IPS DF 6.9 (cell line): Measurements from ENCODE around the gene ELP2.
A peak's percentile ranks its signal among the peaks of the same experiment; 100 is the strongest.

Experiments used
- DNase-seq: peaks from one replicate; pipeline ENCODE4 v3.0.0-alpha.2; 2013; ENCODE audit warnings: low read depth, low spot score
- H3K27ac ChIP-seq: one replicate; pipeline ENCODE4 v1.5.1; 2013; ENCODE audit warnings: low read length, control low read depth
- H3K27me3 ChIP-seq: 2 replicates; pipeline ENCODE4 v1.6.1; 2013; ENCODE audit warnings: mild to moderate bottlenecking, low read length; ENCODE audit not compliant: control insufficient read depth, insufficient read depth
- H3K36me3 ChIP-seq: 2 replicates; pipeline ENCODE4 v1.6.1; 2013; ENCODE audit warnings: low read length; ENCODE audit not compliant: control insufficient read depth, insufficient read depth
- H3K4me1 ChIP-seq: 2 replicates; pipeline ENCODE4 v1.6.1; 2013; ENCODE audit warnings: low read length; ENCODE audit not compliant: control insufficient read depth, insufficient read depth
- H3K4me3 ChIP-seq: 2 replicates; pipeline ENCODE4 v1.5.1; 2013; ENCODE audit warnings: mild to moderate bottlenecking, low read length
- H3K9me3 ChIP-seq: 2 replicates; pipeline ENCODE4 v1.6.1; 2013; ENCODE audit warnings: low read length, inconsistent platforms; ENCODE audit not compliant: control insufficient read depth, insufficient read depth
- WGBS: extraction: QIAGEN DNeasy Blood & Tissue Kit; methylation state at CpG from one replicate; pipeline ENCODE4 v1.1.7; 2013; ENCODE audit warnings: mixed read lengths, missing lambda C conversion rate; ENCODE audit not compliant: insufficient read length, insufficient coverage; 5-methylcytosine and 5-hydroxymethylcytosine counted together

Gene ELP2

GRCh38 chr18:36176711-36177110, 47.0 kb downstream of the ELP2 start:
- H3K4me1 ChIP-seq = no peaks in the 10 kb centered on the region
- DNase-seq = no peak
- H3K36me3 ChIP-seq = peaks cover 3% of the 10 kb centered on the region; the same call in 1 of the 2 replicates
- H3K27me3 ChIP-seq = no peaks in the 10 kb centered on the region
- H3K4me3 ChIP-seq = no peak overlapping the region
- WGBS = no CpG with 5 or more reads among the region's 9 CpGs
- H3K27ac ChIP-seq = no peak overlapping the region
- no peaks in the 10 kb centered on the region for H3K9me3 ChIP-seq

GRCh38 chr18:36177913-36178312, 48.2 kb downstream of the ELP2 start:
- Histone ChIP-seq H3K27me3 (no peaks in the 10 kb centered on the region), H3K27ac (no peak overlapping the region), H3K4me1 (no peaks in the 10 kb centered on the region), H3K4me3 (no peak overlapping the region), H3K36me3 (no peaks in the 10 kb centered on the region; the same call in 1 of the 2 replicates), H3K9me3 (no peaks in the 10 kb centered on the region)
- no CpG with 5 or more reads among the region's 3 CpGs for WGBS
- DNase-seq = no peak

GRCh38 chr18:36179562-36180355, 50.1 kb downstream of the ELP2 start:
- Histone ChIP-seq H3K27me3 (no peaks in the 10 kb centered on the region), H3K36me3 (no peaks in the 10 kb centered on the region; the same call in 1 of the 2 replicates), H3K4me1 (no peaks in the 10 kb centered on the region; the same call in 1 of the 2 replicates), H3K27ac (no peak overlapping the region), H3K4me3 (no peak overlapping the region), H3K9me3 (no peaks in the 10 kb centered on the region)
- WGBS = no CpG with 5 or more reads among the region's 7 CpGs
- DNase-seq = no peak

DNA sequence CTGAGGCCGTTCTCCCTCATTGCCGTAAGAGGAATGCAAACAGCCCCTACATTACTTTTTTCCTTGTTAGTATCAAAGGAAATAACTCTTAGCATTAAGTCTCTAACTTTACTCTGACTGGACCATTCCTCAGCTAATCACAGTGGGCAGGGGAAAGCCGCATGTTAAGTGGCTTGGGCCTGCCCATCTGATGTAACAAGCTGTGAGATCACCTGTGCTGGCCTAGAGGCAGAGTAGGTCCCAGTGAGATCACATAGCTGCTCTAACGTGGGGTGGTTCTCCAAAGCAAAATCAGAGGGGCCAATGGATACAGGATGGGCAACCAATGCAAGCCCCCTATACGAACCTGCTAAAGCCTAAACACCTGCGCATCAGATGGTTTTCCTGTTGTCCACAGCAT, 51.7 kb downstream of the ELP2 start:
- Histone ChIP-seq H3K4me1 (peaks cover 4% of the 10 kb centered on the region), H3K4me3 (no peak overlapping the region), H3K36me3 (no peaks in the 10 kb centered on the region), H3K9me3 (no peaks in the 10 kb centered on the region), H3K27ac (no peak overlapping the region), H3K27me3 (peaks cover 4% of the 10 kb centered on the region; the same call in 1 of the 2 replicates)
- DNase-seq = no peak
- no CpG with 5 or more reads among the region's 6 CpGs for WGBS

DNA sequence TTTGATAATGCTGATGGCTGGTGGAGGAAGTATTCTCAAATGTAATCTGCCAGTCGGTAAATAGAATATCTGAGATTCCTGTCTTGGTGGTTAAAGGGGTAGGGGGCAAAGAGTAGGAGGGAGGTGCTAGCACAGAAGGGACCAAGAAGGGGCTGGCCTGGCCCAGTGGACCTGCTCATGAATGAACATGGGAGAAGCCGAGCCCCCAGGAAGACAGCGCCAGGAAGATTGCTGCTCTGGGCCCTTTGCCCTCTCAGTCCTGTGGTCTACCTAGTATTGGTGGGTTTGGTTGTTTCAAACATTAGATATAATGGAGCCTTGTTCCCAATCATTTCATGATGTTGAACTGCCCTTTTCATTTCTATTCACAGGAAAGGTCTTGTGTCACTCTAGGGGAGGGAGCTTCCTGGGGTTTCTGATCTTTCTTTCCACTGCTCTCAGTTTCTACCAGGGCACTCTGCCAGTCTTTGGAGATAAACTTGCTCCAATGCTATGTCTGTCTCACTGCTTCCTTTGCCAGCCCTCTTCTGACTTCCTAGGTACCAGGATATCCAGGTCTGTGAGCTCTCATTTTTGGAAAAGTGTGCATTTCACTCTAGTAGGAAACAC, 52.3 kb downstream of the ELP2 start:
- WGBS = no CpG with 5 or more reads among the region's 3 CpGs
- H3K4me1 ChIP-seq = peaks cover 4% of the 10 kb centered on the region
- H3K4me3 ChIP-seq = no peak overlapping the region
- H3K27me3 ChIP-seq = peaks cover 4% of the 10 kb centered on the region; the same call in 1 of the 2 replicates
- no peaks in the 10 kb centered on the region for H3K36me3 ChIP-seq
- no peak for DNase-seq
- H3K27ac ChIP-seq = no peak overlapping the region
- H3K9me3 ChIP-seq = no peaks in the 10 kb centered on the region

DNA sequence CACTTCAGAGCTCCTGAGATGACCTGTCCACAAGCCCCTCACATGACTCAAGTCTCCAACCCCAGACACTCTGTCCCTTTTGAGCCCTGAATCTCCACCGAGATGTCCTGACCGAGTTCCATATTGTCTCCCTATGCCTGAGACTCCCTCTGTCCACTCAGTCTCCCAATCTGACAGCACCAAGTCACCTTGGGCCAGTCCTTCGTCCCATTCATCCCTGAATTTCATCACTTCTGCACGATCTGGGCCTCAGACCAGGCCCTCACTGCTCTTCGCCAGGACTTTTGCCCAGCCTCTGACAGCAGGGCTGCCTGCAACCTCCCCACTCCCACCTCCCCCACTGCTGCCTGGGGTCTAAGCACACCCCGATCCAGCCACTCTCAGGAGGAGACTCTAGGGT, 53.3 kb downstream of the ELP2 start:
- Histone ChIP-seq H3K9me3 (no peaks in the 10 kb centered on the region), H3K27me3 (peaks cover 4% of the 10 kb centered on the region; the same call in 1 of the 2 replicates), H3K4me3 (no peak overlapping the region), H3K36me3 (no peaks in the 10 kb centered on the region), H3K4me1 (peaks cover 4% of the 10 kb centered on the region), H3K27ac (no peak overlapping the region)
- no peak for DNase-seq
- WGBS = no CpG with 5 or more reads among the region's 6 CpGs

- Histone ChIP-seq H3K36me3 (no peaks in the 10 kb centered on the region), H3K27me3 (peaks cover 9% of the 10 kb centered on the region; the same call in 1 of the 2 replicates), H3K4me1 (peaks cover 8% of the 10 kb centered on the region), H3K4me3 (no peak overlapping the region), H3K9me3 (no peaks in the 10 kb centered on the region), H3K27ac (no peak overlapping the region)
- WGBS = no CpG with 5 or more reads among the region's 2 CpGs
- DNase-seq = no peak
These were observed 54.3 kb downstream of the ELP2 start for GRCh38 chr18:36183987-36184386.

DNA sequence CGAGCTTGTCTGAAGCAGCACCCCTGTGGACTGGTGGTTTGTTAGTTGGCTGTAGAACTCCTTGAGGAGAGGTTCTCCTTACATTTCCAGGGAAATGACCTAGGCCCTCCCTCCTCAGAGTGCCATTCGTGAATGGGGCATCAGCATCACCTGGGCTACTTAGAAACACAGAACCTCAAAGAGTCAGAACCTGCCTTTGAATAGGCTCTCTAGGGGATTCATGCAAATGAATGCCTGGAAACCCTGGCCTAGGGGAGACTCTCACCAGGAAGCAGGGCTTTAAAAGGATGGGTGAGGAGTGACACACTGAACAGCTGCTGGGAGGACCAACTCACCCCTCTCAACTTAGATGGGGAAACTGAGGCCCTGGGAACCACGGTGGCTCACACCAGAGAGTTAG, 55.5 kb downstream of the ELP2 start:
- Histone ChIP-seq H3K36me3 (no peaks in the 10 kb centered on the region), H3K27ac (no peak overlapping the region), H3K4me1 (peaks cover 8% of the 10 kb centered on the region), H3K27me3 (peaks cover 9% of the 10 kb centered on the region; the same call in 1 of the 2 replicates), H3K9me3 (no peaks in the 10 kb centered on the region), H3K4me3 (no peak overlapping the region)
- WGBS = no CpG with 5 or more reads among the region's 3 CpGs
- DNase-seq = no peak

DNA sequence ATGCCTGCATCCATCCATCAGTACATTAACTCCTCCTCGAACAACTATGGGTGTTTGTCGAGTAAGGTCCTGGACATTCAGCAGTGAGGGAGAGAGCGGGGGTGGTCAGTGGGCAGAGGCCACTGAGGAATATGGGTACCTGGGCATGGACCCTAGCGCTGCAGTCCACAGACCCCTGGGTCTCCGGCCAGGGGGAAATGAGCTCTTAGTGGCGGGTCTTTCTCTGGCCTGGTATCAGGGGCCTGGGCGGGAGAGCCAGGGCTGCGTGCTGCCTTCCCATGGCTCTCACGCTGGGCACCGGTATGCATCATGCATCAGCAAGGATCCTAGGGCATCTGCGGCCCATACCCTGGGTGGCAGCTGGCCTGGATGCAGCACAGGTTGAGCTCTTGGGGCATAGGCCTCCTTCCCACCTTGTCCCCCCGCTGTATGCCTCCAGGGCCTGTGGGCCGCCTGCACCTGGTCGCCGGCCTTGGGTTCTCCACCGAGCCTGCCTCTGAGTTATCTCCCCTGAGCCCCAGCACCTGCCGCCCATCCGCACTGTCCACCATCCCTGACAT, 56.3 kb downstream of the ELP2 start:
- H3K27me3 ChIP-seq = peaks cover 9% of the 10 kb centered on the region; the same call in 1 of the 2 replicates

GRCh38 chr18:36186461-36187192, 56.9 kb downstream of the ELP2 start:
- Histone ChIP-seq H3K4me1 (peaks cover 8% of the 10 kb centered on the region), H3K9me3 (no peaks in the 10 kb centered on the region), H3K36me3 (no peaks in the 10 kb centered on the region), H3K27me3 (peaks cover 9% of the 10 kb centered on the region; the same call in 1 of the 2 replicates), H3K27ac (no peak overlapping the region), H3K4me3 (peak overlapping the region; percentile 65; the same call in 1 of the 2 replicates)
- WGBS = no CpG with 5 or more reads among the region's 47 CpGs
- DNase-seq = no peak

More for the DNA sequence above, 56.3 kb downstream of the ELP2 start:
- no peak for DNase-seq
- no peaks in the 10 kb centered on the region for H3K9me3 ChIP-seq
- no peak overlapping the region for H3K27ac ChIP-seq
- peak overlapping the region; percentile 65; the same call in 1 of the 2 replicates for H3K4me3 ChIP-seq
- no CpG with 5 or more reads among the region's 18 CpGs for WGBS
- H3K36me3 ChIP-seq = no peaks in the 10 kb centered on the region
- peaks cover 8% of the 10 kb centered on the region for H3K4me1 ChIP-seq
